ENCODE data around the gene PRKAG2.

DNA sequence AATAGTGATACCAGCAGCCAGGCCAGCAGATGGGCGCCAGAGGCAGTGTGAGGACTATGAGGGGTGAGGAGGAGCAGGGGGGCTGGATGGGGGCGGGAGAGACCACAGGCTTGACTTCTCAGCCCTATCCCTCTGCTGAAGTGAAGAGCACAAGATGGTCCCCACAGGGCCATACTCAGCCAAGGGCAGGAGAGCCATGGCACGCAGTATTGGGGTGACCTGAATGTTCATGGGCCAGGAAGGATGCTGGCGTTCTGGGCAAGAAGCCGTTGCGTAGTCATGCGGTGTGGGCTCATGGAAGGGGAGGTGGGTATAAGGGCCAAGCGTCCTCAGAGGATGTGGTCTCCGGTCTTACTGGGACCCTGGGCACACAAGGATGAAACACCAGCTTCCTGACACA lies 146.3 kb downstream of the PRKAG2 start:
- TF ChIP-seq CEBPB (IDR thresholded peaks at IDR 0.05): no peak
- no peak for TF ChIP-seq TEAD4 (IDR thresholded peaks at IDR 0.05)
- no peak for TF ChIP-seq EP300 (IDR thresholded peaks at IDR 0.05; ENCODE audit: borderline replicate concordance)
- TF ChIP-seq FOXM1 (IDR thresholded peaks at IDR 0.05; ENCODE audit: borderline replicate concordance, low read depth): no peak
- TF ChIP-seq, protein P1, sequence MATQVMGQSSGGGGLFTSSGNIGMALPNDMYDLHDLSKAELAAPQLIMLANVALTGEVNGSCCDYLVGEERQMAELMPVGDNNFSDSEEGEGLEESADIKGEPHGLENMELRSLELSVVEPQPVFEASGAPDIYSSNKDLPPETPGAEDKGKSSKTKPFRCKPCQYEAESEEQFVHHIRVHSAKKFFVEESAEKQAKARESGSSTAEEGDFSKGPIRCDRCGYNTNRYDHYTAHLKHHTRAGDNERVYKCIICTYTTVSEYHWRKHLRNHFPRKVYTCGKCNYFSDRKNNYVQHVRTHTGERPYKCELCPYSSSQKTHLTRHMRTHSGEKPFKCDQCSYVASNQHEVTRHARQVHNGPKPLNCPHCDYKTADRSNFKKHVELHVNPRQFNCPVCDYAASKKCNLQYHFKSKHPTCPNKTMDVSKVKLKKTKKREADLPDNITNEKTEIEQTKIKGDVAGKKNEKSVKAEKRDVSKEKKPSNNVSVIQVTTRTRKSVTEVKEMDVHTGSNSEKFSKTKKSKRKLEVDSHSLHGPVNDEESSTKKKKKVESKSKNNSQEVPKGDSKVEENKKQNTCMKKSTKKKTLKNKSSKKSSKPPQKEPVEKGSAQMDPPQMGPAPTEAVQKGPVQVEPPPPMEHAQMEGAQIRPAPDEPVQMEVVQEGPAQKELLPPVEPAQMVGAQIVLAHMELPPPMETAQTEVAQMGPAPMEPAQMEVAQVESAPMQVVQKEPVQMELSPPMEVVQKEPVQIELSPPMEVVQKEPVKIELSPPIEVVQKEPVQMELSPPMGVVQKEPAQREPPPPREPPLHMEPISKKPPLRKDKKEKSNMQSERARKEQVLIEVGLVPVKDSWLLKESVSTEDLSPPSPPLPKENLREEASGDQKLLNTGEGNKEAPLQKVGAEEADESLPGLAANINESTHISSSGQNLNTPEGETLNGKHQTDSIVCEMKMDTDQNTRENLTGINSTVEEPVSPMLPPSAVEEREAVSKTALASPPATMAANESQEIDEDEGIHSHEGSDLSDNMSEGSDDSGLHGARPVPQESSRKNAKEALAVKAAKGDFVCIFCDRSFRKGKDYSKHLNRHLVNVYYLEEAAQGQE (IDR thresholded peaks at IDR 0.05; ENCODE audit: low read depth): no peak
- TF ChIP-seq, protein P2, sequence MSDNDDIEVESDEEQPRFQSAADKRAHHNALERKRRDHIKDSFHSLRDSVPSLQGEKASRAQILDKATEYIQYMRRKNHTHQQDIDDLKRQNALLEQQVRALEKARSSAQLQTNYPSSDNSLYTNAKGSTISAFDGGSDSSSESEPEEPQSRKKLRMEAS (IDR thresholded peaks at IDR 0.05): no peak
- no peak for TF ChIP-seq TCF12 (IDR thresholded peaks at IDR 0.05; ENCODE audit: low read depth)
- no peak for TF ChIP-seq TAF1 (IDR thresholded peaks at IDR 0.05; ENCODE audit: low read depth)
